Measurements from ENCODE around the gene ZNF467. TPM values are rescaled to one million over a fixed set of nuclear protein-coding genes. Genes with fewer than 3 reads are reported as not detected.

ZNF467 gene
- total RNA-seq, 1 donor, result 1.3 TPM

DNA sequence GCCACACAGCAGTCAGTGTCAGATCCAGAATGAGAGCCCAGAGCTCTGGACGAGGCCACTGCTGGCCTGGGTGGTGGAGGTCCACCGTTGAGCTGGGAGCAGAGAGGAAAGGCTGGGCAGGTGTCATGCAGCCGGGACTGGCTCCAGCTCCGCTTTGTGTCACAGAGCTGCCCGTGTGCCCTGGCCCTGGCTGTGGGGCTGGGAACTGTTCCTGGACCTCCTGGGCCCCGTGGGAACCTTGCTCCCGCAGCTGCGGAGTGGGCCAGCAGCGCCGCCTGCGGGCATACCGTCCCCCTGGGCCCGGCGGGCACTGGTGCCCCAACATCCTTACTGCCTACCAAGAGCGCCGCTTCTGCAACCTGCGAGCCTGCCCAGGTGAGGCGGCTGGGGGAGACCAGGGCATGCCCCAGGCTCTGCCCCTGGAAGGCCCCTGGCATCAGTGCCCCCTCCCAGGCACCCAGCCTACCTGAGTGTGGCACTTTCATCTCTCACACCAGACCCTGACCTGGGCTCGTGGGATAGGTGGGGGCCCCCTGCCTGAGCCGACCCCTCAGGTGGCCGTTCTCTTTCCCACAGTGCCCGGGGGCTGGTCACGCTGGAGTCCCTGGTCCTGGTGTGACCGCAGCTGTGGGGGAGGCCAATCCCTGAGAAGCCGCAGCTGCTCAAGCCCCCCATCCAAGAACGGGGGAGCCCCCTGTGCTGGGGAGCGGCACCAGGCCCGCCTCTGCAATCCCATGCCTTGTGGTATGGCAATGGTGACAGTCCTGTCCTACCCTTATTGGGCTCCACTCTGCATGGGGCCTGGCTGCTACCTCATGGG, 46.0 kb upstream of the ZNF467 start:
- DNase-seq (ENCODE audit: low read depth), result no peak
- no peak overlapping the region for H3K4me3 ChIP-seq (ENCODE audit: low read depth, low read length)
- TF ChIP-seq, protein P1, sequence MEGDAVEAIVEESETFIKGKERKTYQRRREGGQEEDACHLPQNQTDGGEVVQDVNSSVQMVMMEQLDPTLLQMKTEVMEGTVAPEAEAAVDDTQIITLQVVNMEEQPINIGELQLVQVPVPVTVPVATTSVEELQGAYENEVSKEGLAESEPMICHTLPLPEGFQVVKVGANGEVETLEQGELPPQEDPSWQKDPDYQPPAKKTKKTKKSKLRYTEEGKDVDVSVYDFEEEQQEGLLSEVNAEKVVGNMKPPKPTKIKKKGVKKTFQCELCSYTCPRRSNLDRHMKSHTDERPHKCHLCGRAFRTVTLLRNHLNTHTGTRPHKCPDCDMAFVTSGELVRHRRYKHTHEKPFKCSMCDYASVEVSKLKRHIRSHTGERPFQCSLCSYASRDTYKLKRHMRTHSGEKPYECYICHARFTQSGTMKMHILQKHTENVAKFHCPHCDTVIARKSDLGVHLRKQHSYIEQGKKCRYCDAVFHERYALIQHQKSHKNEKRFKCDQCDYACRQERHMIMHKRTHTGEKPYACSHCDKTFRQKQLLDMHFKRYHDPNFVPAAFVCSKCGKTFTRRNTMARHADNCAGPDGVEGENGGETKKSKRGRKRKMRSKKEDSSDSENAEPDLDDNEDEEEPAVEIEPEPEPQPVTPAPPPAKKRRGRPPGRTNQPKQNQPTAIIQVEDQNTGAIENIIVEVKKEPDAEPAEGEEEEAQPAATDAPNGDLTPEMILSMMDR (IDR thresholded peaks at IDR 0.05; ENCODE audit: insufficient read depth, low read depth, low read length), result no peak

DNA sequence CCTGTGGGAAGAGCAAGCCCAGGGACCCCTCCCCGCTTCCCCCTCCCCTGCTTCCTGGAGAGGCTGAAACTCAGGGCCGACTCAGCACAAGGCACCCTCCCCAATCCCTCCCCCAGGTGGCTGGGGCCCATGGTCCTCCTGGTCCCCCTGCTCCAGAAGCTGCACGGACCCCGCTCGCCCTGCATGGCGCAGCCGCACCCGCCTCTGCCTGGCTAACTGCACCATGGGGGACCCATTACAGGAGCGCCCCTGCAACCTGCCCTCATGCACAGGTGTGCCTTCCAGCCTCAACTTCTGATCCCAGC, 45.1 kb upstream of the ZNF467 start:
- no peak for DNase-seq (ENCODE audit: low read depth)
- H3K4me3 ChIP-seq (ENCODE audit: low read depth, low read length), result no peak overlapping the region
- TF ChIP-seq, protein P1 (IDR thresholded peaks at IDR 0.05; ENCODE audit: insufficient read depth, low read depth, low read length), result no peak

DNA sequence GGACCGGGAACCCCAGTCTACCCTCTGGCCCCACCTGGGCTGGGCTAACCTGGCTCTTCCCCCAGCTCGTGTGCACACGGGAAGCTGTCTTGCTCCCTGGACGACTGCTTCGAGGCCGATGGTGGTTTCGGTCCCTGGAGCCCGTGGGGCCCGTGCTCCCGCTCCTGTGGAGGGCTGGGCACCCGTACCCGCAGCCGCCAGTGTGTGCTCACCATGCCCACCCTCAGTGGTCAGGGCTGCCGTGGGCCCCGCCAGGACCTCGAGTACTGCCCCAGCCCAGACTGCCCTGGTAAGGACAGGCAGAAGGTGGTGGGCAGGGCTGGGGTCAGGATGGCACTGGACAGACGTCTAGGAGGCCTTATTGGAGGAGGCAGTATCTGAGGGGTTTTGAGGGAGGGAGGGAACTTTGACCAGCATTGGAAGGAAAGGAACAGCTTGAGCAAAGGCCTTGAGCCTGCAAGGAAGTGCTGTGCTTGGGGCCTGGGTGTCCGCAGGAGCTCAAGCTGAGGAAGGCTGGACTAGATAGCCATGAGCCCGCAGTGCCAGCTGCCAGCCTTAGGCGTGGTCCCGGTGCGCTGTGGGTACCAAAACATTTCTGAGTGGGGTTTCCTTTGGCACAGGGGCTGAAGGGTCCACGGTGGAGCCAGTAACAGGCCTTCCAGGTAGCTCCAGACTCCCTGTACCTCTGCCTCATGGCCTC, 44.6 kb upstream of the ZNF467 start:
- no peak overlapping the region for H3K4me3 ChIP-seq (ENCODE audit: low read depth, low read length)
- TF ChIP-seq, protein P1 (IDR thresholded peaks at IDR 0.05; ENCODE audit: insufficient read depth, low read depth, low read length), result no peak
- no peak for DNase-seq (ENCODE audit: low read depth)

DNA sequence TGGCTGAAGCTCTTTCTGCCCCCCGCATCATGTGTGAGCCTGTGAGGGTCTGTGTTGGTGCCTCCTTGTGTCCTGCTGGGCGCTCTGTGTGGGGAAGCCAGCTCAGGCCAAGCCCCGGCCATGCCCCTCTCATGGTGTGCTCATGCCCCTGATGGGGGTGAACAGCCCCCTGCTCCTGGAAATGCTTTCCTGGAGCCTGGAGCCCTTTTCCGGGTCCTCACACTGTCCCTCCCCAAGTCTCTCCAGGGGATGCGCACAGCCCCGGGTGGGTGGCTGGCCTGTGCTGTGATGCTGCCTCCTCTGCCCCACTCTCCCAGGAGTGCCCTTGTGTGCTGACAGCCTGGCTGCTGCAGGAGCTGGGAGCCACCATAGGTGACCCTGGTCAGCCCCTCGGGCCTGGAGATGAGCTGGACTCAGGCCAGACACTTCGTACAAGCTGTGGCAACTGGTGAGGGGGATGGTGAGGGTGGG, 43.9 kb upstream of the ZNF467 start:
- H3K4me3 ChIP-seq (ENCODE audit: low read depth, low read length), result no peak overlapping the region
- no peak for DNase-seq (ENCODE audit: low read depth)
- TF ChIP-seq, protein P1 (IDR thresholded peaks at IDR 0.05; ENCODE audit: insufficient read depth, low read depth, low read length), result no peak

DNA sequence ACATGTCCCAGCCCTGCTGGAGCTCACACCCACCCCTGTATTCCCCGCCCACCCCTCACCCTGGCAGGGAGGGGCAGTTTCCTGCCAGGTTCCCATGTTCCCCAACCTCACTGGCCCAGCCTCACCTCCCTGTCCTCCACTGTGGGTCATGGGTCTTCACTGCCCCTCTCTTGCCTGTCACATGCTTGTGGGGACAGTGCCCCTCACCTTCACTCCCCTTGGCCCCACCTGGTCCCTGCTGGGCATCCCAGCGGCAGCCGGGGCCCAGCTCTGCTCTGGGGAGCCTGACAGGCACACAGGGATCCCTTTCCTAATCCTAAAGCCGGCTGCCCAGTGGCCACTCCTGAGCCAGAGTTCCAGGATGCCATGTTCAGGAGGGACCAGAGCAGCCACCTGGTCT, 43.4 kb upstream of the ZNF467 start:
- DNase-seq (ENCODE audit: low read depth), result no peak
- H3K4me3 ChIP-seq (ENCODE audit: low read depth, low read length), result no peak overlapping the region
- TF ChIP-seq, protein P1 (IDR thresholded peaks at IDR 0.05; ENCODE audit: insufficient read depth, low read depth, low read length), result no peak

DNA sequence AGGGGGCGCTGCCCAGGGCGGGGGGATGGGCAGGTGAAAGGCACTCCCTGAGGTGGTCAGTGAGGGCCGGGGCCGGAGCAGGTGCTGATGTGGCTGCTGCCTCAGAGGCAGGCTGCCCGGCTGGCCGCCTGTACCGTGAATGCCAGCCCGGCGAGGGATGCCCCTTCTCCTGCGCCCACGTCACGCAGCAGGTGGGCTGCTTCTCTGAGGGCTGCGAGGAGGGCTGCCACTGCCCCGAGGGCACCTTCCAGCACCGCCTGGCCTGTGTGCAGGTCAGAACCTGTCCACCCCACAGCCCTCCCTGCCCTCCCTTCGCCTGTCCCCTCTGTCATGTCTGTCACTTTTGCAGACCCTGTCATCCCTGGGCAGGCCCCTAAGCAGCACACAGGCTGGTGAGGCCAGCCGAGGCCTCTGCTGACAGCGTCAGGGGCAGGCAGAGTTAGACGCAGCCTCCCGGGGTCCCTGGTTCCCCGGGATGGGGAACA, 42.9 kb upstream of the ZNF467 start:
- DNase-seq (ENCODE audit: low read depth), result no peak
- H3K4me3 ChIP-seq (ENCODE audit: low read depth, low read length), result no peak overlapping the region
- TF ChIP-seq, protein P1 (IDR thresholded peaks at IDR 0.05; ENCODE audit: insufficient read depth, low read depth, low read length), result no peak

All from fibroblast of villous mesenchyme (primary cell).